IPS-18a (cell line): ENCODE data around the gene STK35.

Source experiments
- H3K27ac ChIP-seq: one replicate; pipeline ENCODE4 v1.5.1; 2013; ENCODE audit warnings: low read length
- H3K27me3 ChIP-seq: one replicate; pipeline ENCODE4 v1.6.1; 2013; ENCODE audit warnings: mild to moderate bottlenecking, low read length; ENCODE audit not compliant: control insufficient read depth, insufficient read depth
- H3K36me3 ChIP-seq: one replicate; pipeline ENCODE4 v1.6.1; 2013; ENCODE audit warnings: low read depth, low read length; ENCODE audit not compliant: control insufficient read depth
- H3K4me1 ChIP-seq: one replicate; pipeline ENCODE4 v1.6.1; 2013; ENCODE audit warnings: low read depth, low read length; ENCODE audit not compliant: control insufficient read depth
- H3K4me3 ChIP-seq: one replicate; pipeline ENCODE4 v1.5.1; 2013; ENCODE audit warnings: low read length
- H3K9ac ChIP-seq: one replicate; pipeline ENCODE4 v1.6.1; 2013; ENCODE audit warnings: mild to moderate bottlenecking, low read length, moderate library complexity
- H3K9me3 ChIP-seq: one replicate; pipeline ENCODE4 v1.6.1; 2013; ENCODE audit warnings: low read depth, low read length; ENCODE audit not compliant: control insufficient read depth

STK35 gene

DNA sequence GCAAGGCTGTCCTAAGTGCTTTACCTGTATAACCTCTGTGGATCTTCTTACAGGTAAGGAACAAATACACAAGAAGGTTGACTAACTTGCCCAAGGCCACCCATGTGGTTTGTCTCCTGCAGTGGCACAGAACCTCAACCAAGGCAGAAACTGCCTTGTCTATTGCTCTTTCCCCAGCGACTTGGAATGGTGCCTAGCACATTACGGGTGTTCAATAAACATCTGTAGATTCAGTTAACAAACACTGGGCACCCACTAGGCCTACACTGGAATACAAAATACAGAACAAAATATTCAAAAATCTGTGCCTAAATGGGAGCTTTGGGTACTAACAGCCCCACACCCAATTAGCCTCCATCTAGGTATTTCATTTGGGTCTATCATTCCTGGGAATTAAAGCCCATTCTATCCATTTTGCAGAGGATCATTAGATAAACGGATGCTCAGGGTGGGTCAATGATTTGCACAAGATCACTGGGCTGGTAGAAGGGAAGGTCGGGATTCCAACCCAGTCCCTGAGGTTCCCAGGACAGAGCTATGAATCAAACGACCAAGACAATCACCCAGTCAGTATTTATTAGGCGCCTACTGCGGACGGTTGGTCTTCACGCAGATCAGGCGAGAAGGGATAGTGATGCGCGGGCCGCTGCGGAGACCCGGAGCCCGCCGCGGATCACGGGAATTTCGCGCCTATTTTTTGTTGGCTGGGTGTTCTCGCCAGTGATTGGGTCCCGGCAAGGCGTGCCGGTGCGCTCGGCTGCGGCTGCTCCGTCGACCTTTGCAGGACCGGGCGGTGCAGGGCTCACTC is at the start of gene STK35:
STK35 (plus strand) TSS at position 771 of the 808 bp plus-strand sequence. CDS start 55 bp downstream, outside the sequence.
- Histone ChIP-seq H3K27me3 (no peaks in the 10 kb centered on the region), H3K9ac (peak within 1 kb of the TSS; percentile 95), H3K27ac (peak within 1 kb of the TSS; percentile 98), H3K36me3 (peaks cover 8% of the 10 kb centered on the region), H3K4me3 (peak within 1 kb of the TSS; percentile 88), H3K9me3 (no peaks in the 10 kb centered on the region), H3K4me1 (peaks cover 24% of the 10 kb centered on the region)

DNA sequence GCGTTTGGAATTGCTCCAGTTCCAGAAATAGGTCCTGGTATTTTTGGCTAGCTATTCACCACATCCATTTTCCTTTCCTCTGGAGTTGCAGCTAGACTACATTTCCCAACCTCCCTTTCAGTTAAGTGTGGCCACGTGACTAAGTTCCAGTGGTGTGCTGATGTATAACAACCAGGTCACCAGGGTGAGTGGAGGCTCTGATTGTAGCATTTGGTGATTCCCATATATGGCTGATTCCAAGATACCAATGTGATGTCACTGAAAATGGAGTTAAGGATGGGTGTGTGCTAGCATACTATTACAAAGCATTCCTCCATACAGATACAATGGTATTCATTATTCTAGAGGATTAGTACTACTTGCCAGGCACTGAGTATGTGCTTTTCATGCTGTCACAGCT is 49.7 kb upstream of the STK35 start:
- no peaks in the 10 kb centered on the region for H3K9me3 ChIP-seq
- no peaks in the 10 kb centered on the region for H3K4me1 ChIP-seq
- no peaks in the 10 kb centered on the region for H3K27me3 ChIP-seq
- no peaks in the 10 kb centered on the region for H3K36me3 ChIP-seq
- H3K4me3 ChIP-seq, result no peak overlapping the region
- no peak overlapping the region for H3K9ac ChIP-seq
- H3K27ac ChIP-seq, result no peak overlapping the region

DNA sequence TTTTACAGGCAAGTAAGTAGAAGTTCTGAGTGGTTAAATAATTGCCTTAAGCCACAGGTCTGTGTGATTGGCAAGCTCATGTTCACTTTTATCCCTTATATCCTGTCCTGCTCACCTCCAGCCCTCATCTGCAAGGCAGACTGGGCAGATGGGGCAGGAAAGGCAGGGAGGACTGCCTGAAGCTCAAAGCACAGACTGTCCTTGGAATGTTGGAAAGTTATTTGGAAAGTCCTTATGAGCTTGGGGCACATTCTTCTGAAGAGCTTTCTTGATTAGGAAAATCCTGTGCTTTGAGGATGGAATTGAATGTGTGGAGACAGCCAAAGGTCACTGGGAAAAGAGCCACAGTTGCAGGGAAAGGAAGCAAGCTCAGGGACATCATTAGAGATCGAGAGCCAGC is 48.9 kb upstream of the STK35 start:
- no peaks in the 10 kb centered on the region for H3K27me3 ChIP-seq
- no peaks in the 10 kb centered on the region for H3K36me3 ChIP-seq
- H3K4me3 ChIP-seq, result no peak overlapping the region
- H3K27ac ChIP-seq, result no peak overlapping the region
- no peaks in the 10 kb centered on the region for H3K4me1 ChIP-seq
- no peaks in the 10 kb centered on the region for H3K9me3 ChIP-seq
- H3K9ac ChIP-seq, result no peak overlapping the region

DNA sequence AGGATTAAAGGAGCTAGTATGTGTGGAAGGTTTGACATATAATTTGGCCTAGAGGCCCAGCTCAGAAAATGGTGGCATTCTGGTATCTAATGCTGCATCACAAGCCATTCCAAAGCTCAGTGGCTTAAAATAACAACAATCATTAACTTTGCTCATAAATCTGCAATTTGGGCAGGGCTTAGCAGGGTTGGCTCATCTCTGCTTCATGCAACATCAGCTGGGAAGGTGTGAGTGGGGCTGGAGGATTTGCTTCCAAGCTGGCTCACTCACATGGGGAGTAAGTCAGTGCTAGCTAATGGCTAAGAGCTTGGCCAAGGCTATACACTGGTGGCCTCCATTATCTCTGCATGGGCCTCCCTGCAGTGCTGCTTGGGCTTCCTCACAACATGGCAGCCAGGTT is 48.0 kb upstream of the STK35 start:
- Histone ChIP-seq H3K9me3 (no peaks in the 10 kb centered on the region), H3K27ac (no peak overlapping the region), H3K27me3 (no peaks in the 10 kb centered on the region), H3K9ac (no peak overlapping the region), H3K4me1 (no peaks in the 10 kb centered on the region), H3K36me3 (no peaks in the 10 kb centered on the region), H3K4me3 (no peak overlapping the region)

DNA sequence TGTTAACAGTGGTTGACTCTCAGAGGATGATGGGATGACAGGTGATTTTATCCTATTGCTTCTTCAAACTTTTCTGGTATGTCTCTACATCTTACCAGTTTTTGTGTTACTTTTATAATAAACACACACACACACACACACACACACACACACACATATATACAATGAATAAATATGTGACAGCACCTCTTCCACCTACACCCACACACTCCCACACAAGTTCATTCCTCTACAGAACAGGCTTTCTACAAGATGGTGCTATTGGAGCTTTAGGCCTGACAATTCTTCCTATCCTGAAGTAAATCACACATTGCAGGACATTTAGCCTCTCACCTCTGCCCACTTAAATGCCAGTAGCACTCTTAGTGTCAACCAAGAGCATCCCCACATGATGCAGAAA is 46.7 kb upstream of the STK35 start:
- Histone ChIP-seq H3K4me1 (no peaks in the 10 kb centered on the region), H3K36me3 (no peaks in the 10 kb centered on the region), H3K9me3 (no peaks in the 10 kb centered on the region), H3K9ac (no peak overlapping the region), H3K4me3 (no peak overlapping the region), H3K27me3 (no peaks in the 10 kb centered on the region), H3K27ac (no peak overlapping the region)

DNA sequence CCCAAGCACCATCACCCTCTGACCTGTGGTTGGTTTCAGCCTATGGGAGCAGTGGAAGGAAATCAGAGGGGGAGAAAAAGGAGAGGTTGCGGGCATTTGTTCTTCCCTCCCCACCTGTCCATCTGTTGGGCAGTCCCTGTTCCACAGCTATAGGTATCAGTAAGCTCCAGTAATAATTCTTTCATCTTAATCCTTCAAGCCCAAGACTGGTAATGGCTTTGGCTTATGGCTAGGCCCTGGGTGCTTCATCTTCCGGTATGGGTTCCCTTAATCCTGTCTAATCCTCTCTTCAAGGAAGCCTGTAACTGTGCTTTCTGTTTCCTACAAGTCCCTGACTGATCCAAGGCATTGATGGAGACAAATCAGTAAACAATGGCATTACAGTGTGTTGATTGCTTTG is 42.2 kb upstream of the STK35 start:
- H3K9me3 ChIP-seq, result no peaks in the 10 kb centered on the region
- H3K36me3 ChIP-seq, result no peaks in the 10 kb centered on the region
- H3K4me3 ChIP-seq, result no peak overlapping the region
- H3K9ac ChIP-seq, result no peak overlapping the region
- H3K27ac ChIP-seq, result no peak overlapping the region
- no peaks in the 10 kb centered on the region for H3K4me1 ChIP-seq
- H3K27me3 ChIP-seq, result no peaks in the 10 kb centered on the region

DNA sequence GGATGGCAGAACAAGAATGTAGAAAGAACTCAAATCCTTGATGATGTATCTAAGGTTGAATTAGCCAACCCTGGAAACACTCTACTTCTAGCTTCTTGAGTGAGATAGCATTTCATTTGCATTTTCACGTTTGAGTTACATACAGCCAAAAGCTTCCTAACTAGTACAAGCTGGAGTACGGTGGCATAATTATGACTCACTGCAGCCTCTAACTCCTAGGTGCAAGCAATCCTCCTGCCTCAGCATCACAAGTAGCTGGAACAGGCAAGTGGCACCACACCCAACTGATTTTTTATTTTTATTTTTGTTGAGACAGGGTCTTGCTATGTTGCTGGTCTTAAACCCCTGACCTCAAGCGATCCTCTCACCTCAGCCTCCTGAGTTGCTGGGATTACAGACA is 36.5 kb upstream of the STK35 start:
- H3K27ac ChIP-seq, result no peak overlapping the region
- no peaks in the 10 kb centered on the region for H3K4me1 ChIP-seq
- no peaks in the 10 kb centered on the region for H3K27me3 ChIP-seq
- no peak overlapping the region for H3K9ac ChIP-seq
- no peak overlapping the region for H3K4me3 ChIP-seq
- no peaks in the 10 kb centered on the region for H3K9me3 ChIP-seq
- H3K36me3 ChIP-seq, result no peaks in the 10 kb centered on the region

DNA sequence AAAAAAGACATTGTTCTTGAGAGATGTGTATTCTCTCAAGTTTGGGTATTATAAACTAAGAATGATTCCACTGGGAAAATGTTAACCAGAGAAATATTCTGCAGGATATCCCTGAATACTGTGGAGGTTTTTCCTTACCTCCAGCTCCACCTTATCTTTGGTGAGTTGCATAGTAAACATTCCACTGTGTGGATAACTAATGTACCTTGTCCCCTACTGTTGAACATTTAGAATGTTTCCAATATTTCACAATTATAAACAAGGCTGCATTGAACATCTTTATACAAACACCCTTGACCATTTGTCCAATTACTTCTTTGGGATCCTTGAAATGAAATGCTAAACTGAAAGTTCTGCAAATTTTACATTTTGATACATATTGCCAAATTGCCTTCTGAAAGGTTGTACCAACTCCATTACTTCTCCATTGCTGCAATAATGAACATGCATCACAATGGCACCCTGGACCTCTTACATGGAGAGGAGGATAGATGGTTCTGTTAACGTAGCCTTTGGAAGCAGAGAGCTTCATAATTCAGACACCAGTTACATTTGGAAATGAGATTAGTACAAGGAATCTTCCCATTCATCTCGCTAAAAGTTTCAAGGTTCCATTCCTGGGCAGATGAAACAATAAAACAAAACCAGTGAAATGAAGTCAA is 35.0 kb upstream of the STK35 start:
- H3K4me1 ChIP-seq, result no peaks in the 10 kb centered on the region
- no peaks in the 10 kb centered on the region for H3K27me3 ChIP-seq
- H3K4me3 ChIP-seq, result no peak overlapping the region
- H3K36me3 ChIP-seq, result no peaks in the 10 kb centered on the region
- H3K27ac ChIP-seq, result no peak overlapping the region
- H3K9ac ChIP-seq, result no peak overlapping the region
- H3K9me3 ChIP-seq, result no peaks in the 10 kb centered on the region

DNA sequence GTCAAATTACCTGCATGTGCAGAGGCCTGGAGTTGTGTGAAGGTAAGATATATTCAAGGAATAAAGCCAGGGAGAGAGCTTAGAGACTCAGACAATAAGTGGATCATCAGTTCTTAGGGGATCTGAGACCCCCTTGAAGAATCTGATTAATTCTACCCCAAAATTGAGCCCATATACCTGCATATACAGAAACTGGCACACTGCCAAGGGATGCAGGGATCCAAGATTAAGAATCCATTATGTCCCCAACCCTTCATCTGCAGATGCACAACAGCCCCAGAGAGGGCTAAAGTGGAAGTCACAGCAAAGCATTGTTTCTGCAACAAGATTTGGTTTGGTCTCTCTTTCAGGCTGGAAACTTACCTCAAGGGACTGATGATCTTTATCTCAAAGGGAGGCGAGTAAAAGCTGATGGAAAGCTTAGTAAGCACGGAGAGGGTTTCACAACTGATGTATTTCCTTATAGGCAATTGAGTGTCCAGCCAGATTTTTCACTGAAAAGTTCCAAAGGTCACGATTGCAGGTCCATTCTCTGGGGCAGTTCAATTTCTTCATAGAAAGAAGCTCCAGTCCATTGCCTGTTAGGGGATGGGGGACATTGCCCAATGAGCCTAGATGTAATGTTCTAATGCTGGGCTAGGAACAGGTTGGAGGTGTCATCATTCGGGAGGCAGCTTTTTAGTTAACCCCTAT is 20.9 kb upstream of the STK35 start:
- no peak overlapping the region for H3K9ac ChIP-seq
- no peaks in the 10 kb centered on the region for H3K36me3 ChIP-seq
- H3K27me3 ChIP-seq, result no peaks in the 10 kb centered on the region
- no peaks in the 10 kb centered on the region for H3K4me1 ChIP-seq
- H3K9me3 ChIP-seq, result no peaks in the 10 kb centered on the region
- no peak overlapping the region for H3K4me3 ChIP-seq
- no peak overlapping the region for H3K27ac ChIP-seq

DNA sequence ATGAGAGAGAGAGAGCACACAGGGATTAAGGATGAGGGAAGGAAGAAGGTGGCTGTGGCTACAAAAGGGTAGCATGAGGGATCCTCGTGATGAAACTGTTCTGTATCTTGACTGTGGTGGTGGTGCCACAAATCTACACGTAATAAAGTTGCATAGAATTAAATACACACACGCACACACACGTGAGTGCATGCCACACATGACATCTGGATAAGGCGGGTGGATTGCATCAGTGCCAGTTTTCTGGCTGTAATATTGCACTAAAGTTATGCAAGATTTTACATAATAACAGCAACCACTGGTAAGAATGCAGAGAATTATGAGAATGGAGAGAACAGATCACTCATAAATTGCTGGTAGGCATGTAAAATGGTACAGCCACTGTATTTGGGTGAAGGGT is 16.9 kb upstream of the STK35 start:
- H3K36me3 ChIP-seq, result no peaks in the 10 kb centered on the region
- no peak overlapping the region for H3K4me3 ChIP-seq
- H3K9ac ChIP-seq, result no peak overlapping the region
- H3K9me3 ChIP-seq, result no peaks in the 10 kb centered on the region
- H3K27me3 ChIP-seq, result no peaks in the 10 kb centered on the region
- peaks cover 14% of the 10 kb centered on the region for H3K4me1 ChIP-seq
- H3K27ac ChIP-seq, result no peak overlapping the region

DNA sequence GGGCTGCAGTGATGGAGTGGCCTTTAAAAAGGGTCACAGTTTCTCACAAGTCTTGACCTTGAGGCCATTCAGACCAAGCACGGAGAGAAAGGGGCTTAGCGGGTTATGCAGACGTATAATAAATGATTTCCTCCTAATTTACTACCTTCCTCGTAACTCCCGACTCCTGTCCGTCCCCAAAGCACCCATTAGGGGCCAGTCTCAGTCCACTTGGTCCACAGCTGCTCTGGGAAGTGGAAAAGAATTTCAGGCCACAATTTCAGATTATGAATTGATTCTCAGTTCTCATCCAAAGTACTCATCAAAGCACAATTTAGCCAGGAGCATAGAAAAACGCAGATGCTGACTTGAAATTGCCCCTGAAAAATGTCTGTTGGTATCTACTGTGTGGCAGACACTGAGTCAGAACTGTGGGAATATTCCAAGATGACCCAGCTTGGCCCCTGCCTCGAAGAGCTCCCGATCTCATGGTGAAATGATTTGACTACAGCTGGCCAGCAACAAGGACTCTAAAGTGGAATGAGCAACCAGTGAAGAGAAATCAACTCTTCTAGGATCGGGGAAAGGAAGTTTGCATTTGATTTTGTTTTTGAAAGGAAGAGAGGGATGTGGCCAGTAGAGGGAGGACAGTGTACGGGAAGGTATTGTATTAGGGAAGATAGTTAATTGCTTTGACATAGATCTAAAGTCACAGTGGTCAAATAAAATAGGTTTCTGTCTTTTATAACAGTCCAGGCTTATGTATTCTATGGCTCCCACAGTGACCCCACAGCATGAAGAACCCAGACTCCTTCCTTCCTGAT is 15.2 kb upstream of the STK35 start:
- Histone ChIP-seq H3K9me3 (no peaks in the 10 kb centered on the region), H3K27ac (no peak overlapping the region), H3K36me3 (no peaks in the 10 kb centered on the region), H3K9ac (no peak overlapping the region), H3K4me1 (peaks cover 14% of the 10 kb centered on the region), H3K4me3 (no peak overlapping the region), H3K27me3 (no peaks in the 10 kb centered on the region)
